IMR-90 (cell line): ENCODE data around the gene CPSF4L. TPM values are rescaled to one million over a fixed set of nuclear protein-coding genes. Genes with fewer than 3 reads are reported as not detected.

Source experiments
- ATAC-seq: fragments of 200-7000 bp; cut with Tn5 transposase; 2 replicates; pipeline ENCODE4 v1.9.1; 2020; ENCODE audit warnings: low read depth, mild to moderate bottlenecking, moderate library complexity
- BruUV-seq: library from RNA; stranded (reverse); fragments of 400-500 nt; replicated peaks from 2 replicates; lab custom pipeline; 2021; lab: Mats Ljungman, UMichigan
- CTCF ChIA-PET: fragments of 300-600 bp; formaldehyde crosslinking; extraction: SDS; loops from one replicate; lab custom pipeline; 2021; ENCODE audit warnings: antibody characterized with exemption; lab: Yijun Ruan, JAX
- POLR2A ChIA-PET: fragments of 300-600 bp; sonication (Branson Sonifier 250); formaldehyde crosslinking; loops from one replicate; lab custom pipeline; 2022; ENCODE audit warnings: antibody characterized with exemption; ENCODE audit not compliant: unreplicated experiment; lab: Charles Lee
- DNase-seq: peaks from one replicate; pipeline ENCODE4 v3.0.0; 2013
- H2AFZ ChIP-seq: replicated peaks from 2 replicates; pipeline ENCODE3; 2013; ENCODE audit warnings: low read length, mild to moderate bottlenecking; ENCODE audit not compliant: poor library complexity
- H2AK5ac ChIP-seq: 2 replicates; pipeline ENCODE4 v1.6.1; 2013; ENCODE audit warnings: low read depth, low read length, inconsistent platforms
- H2AK9ac ChIP-seq: replicated peaks from 2 replicates; pipeline ENCODE3; 2013; ENCODE audit warnings: mild to moderate bottlenecking, low read depth, low read length, moderate library complexity; ENCODE audit not compliant: poor library complexity
- H2BK120ac ChIP-seq: 2 replicates; pipeline ENCODE4 v1.6.1; 2013; ENCODE audit warnings: low read depth, low read length, inconsistent platforms
- H2BK15ac ChIP-seq: 3 replicates; pipeline ENCODE4 v1.6.1; 2013; ENCODE audit warnings: low read depth, low read length, inconsistent platforms
- H2BK20ac ChIP-seq: 2 replicates; pipeline ENCODE4 v1.6.1; 2013; ENCODE audit warnings: low read depth, mild to moderate bottlenecking, inconsistent platforms, low read length, moderate library complexity
- H2BK5ac ChIP-seq: 2 replicates; pipeline ENCODE4 v1.6.1; 2013; ENCODE audit warnings: mild to moderate bottlenecking, low read depth, low read length, inconsistent platforms; ENCODE audit not compliant: poor library complexity, severe bottlenecking
- H3K14ac ChIP-seq: replicated peaks from 2 replicates; pipeline ENCODE4 v1.6.1; 2013; ENCODE audit warnings: low read depth, low read length, inconsistent platforms
- H3K18ac ChIP-seq: 2 replicates; pipeline ENCODE4 v1.6.1; 2013; ENCODE audit warnings: low read depth, low read length, control low read depth
- H3K23ac ChIP-seq: 2 replicates; pipeline ENCODE4 v1.6.1; 2013; ENCODE audit warnings: low read depth, low read length, inconsistent platforms
- H3K27ac ChIP-seq: 2 replicates; pipeline ENCODE4 v1.5.1; 2013; ENCODE audit warnings: mild to moderate bottlenecking, control low read depth, low read length; ENCODE audit not compliant: insufficient read depth
- H3K27me3 ChIP-seq: 2 replicates; pipeline ENCODE4 v1.6.1; 2013; ENCODE audit warnings: low read length; ENCODE audit not compliant: control insufficient read depth, insufficient read depth
- H3K36me3 ChIP-seq: 2 replicates; pipeline ENCODE4 v1.6.1; 2013; ENCODE audit warnings: low read length, mixed read lengths; ENCODE audit not compliant: control insufficient read depth, insufficient read depth
- H3K4ac ChIP-seq: 2 replicates; pipeline ENCODE4 v1.6.1; 2013; ENCODE audit warnings: low read depth, low read length, inconsistent platforms
- H3K4me1 ChIP-seq: 2 replicates; pipeline ENCODE4 v1.6.1; 2013; ENCODE audit warnings: low read length, mixed read lengths; ENCODE audit not compliant: control insufficient read depth, insufficient read depth
- H3K4me2 ChIP-seq: 2 replicates; pipeline ENCODE4 v1.6.1; 2013; ENCODE audit warnings: low read depth, mild to moderate bottlenecking, control low read depth, low read length, moderate library complexity
- H3K4me3 ChIP-seq: 2 replicates; pipeline ENCODE4 v1.5.1; 2013; ENCODE audit warnings: low read depth, mild to moderate bottlenecking, control low read depth, low read length, moderate library complexity; ENCODE audit not compliant: insufficient read depth
- H3K56ac ChIP-seq: 2 replicates; pipeline ENCODE4 v1.6.1; 2013; ENCODE audit warnings: low read length, inconsistent platforms; ENCODE audit not compliant: insufficient read depth; ENCODE audit errors: extremely low read depth
- H3K79me1 ChIP-seq, 2 experiments: 2 replicates each; pipeline ENCODE4 v1.6.1; 2013; ENCODE audit warnings: low read length in 2 of 2, inconsistent platforms in 1 of 2, low read depth in 1 of 2
- H3K9ac ChIP-seq: 2 replicates; pipeline ENCODE4 v1.6.1; 2013; ENCODE audit warnings: low read depth, low read length, control low read depth
- H3K9me1 ChIP-seq: 2 replicates; pipeline ENCODE4 v1.6.1; 2013; ENCODE audit warnings: low read length, inconsistent platforms; ENCODE audit not compliant: insufficient read depth
- H3K9me3 ChIP-seq: 2 replicates; pipeline ENCODE4 v1.6.1; 2013; ENCODE audit warnings: low read length; ENCODE audit not compliant: control insufficient read depth, insufficient read depth
- H4K20me1 ChIP-seq: 2 replicates; pipeline ENCODE4 v1.6.1; 2013; ENCODE audit warnings: low read length, inconsistent platforms; ENCODE audit not compliant: insufficient read depth
- H4K5ac ChIP-seq: 2 replicates; pipeline ENCODE4 v1.6.1; 2013; ENCODE audit warnings: mild to moderate bottlenecking, low read depth, low read length, control low read depth
- H4K8ac ChIP-seq, 2 experiments: 2 replicates each; pipeline ENCODE4 v1.6.1; 2013; ENCODE audit warnings: low read depth in 2 of 2, low read length in 2 of 2, control low read depth in 1 of 2, inconsistent platforms in 1 of 2
- H4K91ac ChIP-seq: 2 replicates; pipeline ENCODE4 v1.6.1; 2013; ENCODE audit warnings: low read depth, low read length, inconsistent platforms; ENCODE audit not compliant: insufficient read depth
- BHLHE40 ChIP-seq: fragments of 150-350 bp; IDR thresholded peaks from 2 replicates; pipeline ENCODE4 v1.6.1; 2016; ENCODE audit warnings: mild to moderate bottlenecking, low read depth, low read length
- CEBPB ChIP-seq: IDR thresholded peaks from 2 replicates; pipeline ENCODE4 v1.6.1; 2012; ENCODE audit warnings: low read depth, low read length, improper control_type of control experiment
- CHD1 ChIP-seq: IDR thresholded peaks from 2 replicates; pipeline ENCODE4 v1.6.1; 2012; ENCODE audit warnings: low read depth, low read length, improper control_type of control experiment
- FOS ChIP-seq: fragments of 150-350 bp; IDR thresholded peaks from 2 replicates; pipeline ENCODE4 v1.6.1; 2016; ENCODE audit warnings: low read depth, low read length
- MAFK ChIP-seq: IDR thresholded peaks from 2 replicates; pipeline ENCODE4 v1.6.1; 2012; ENCODE audit warnings: low read depth, low read length, improper control_type of control experiment
- MAZ ChIP-seq: IDR thresholded peaks from 2 replicates; pipeline ENCODE4 v1.6.1; 2012; ENCODE audit warnings: low read depth, mild to moderate bottlenecking, low read length, improper control_type of control experiment, moderate library complexity, borderline replicate concordance
- POLR2A ChIP-seq: IDR thresholded peaks from 2 replicates; pipeline ENCODE4 v1.6.1; 2012; ENCODE audit warnings: mild to moderate bottlenecking, low read depth, low read length
- RCOR1 ChIP-seq: IDR thresholded peaks from 2 replicates; pipeline ENCODE4 v1.6.1; 2012; ENCODE audit warnings: mild to moderate bottlenecking, low read length, improper control_type of control experiment; ENCODE audit not compliant: insufficient replicate concordance
- RFX5 ChIP-seq: IDR thresholded peaks from 2 replicates; pipeline ENCODE4 v1.8.0; 2012; ENCODE audit warnings: low read depth, mild to moderate bottlenecking, low read length, moderate library complexity
- SMC3 ChIP-seq: fragments of 150-350 bp; IDR thresholded peaks from 2 replicates; pipeline ENCODE4 v1.6.1; 2016; ENCODE audit warnings: low read depth, mild to moderate bottlenecking, antibody characterized with exemption, low read length, moderate library complexity
- USF2 ChIP-seq: fragments of 150-350 bp; IDR thresholded peaks from 2 replicates; pipeline ENCODE4 v1.6.1; 2017; ENCODE audit warnings: mild to moderate bottlenecking, antibody characterized with exemption, low read length, low read depth
- WGBS, 2 experiments: methylation state at CpG; one replicate each; pipeline versions ENCODE4 v1.1.5 to v1.1.7; 2013; ENCODE audit warnings: missing lambda C conversion rate in 2 of 2; ENCODE audit not compliant: insufficient read length in 1 of 2; ENCODE audit errors: extremely low coverage in 2 of 2; 5-methylcytosine and 5-hydroxymethylcytosine counted together
- dilution Hi-C: fragments of 300-500 bp; cut with HindIII; formaldehyde crosslinking; loops from one replicate; pipeline ENCODE4 v1.14.3; 2018; ENCODE audit warnings: low sequenced_read_pairs; ENCODE audit not compliant: unreplicated experiment
- in situ Hi-C: fragments of 300-500 bp; cut with MboI; formaldehyde crosslinking; loops from 3 replicates; pipeline ENCODE4 v1.14.3; 2019; ENCODE audit warnings: low sequenced_read_pairs, inconsistent platforms, mixed read lengths
- intact Hi-C: fragments of 100-400 bp; cut with micrococcal nuclease; formaldehyde crosslinking; loops from 2 replicates; pipeline ENCODE4 v1.10.0; 2022
- polyA plus RNA-seq, 3 experiments: library from polyadenylated mRNA; depleted of rRNA; stranded (reverse); fragments of >200 nt; gene quantifications; 2 replicates each; pipeline ENCODE4 v1.2.3, GENCODE V29; 2012; ENCODE audit warnings: low replicate concordance in 1 of 3
- total RNA-seq: library from RNA; depleted of rRNA; stranded (reverse); fragments of >200 nt; gene quantifications from 2 replicates; pipeline ENCODE4 v1.2.3, GENCODE V29; 2012

Gene CPSF4L
- total and polyA plus RNA-seq, 2 of the 4 experiments (the other 2 are of a cell fraction) = not detected

GRCh38 chr17:73283841-73284282, 22.2 kb upstream of the CPSF4L start:
- no peak for TF ChIP-seq POLR2A
- no peak for TF ChIP-seq BHLHE40
- no peak for TF ChIP-seq MAFK
- no peak for TF ChIP-seq USF2
- no peak for TF ChIP-seq RCOR1
- TF ChIP-seq CEBPB = no peak
- TF ChIP-seq RFX5 = no peak
- no peak for TF ChIP-seq MAZ
- no peak for TF ChIP-seq FOS
- TF ChIP-seq CHD1 = no peak
- no peak for TF ChIP-seq SMC3
- ChIA-PET POLR2A (no interaction called here), CTCF (no interaction called here)
- no peak overlapping the region for H2AFZ ChIP-seq
- DNase-seq (no peak), ATAC-seq (no peak)
- dilution Hi-C loops = no loop called here
- no peak overlapping the region for H2BK15ac ChIP-seq
- no peak overlapping the region for H3K14ac ChIP-seq
- no peak overlapping the region for H3K27ac ChIP-seq
- no peak overlapping the region for H3K4me3 ChIP-seq
- H2BK20ac ChIP-seq = no peak overlapping the region
- H3K4ac ChIP-seq = no peak overlapping the region
- H4K8ac ChIP-seq = no peak overlapping the region
- H2BK120ac ChIP-seq = no peak overlapping the region
- intact Hi-C loops = no loop called here
- H2AK5ac ChIP-seq = no peak overlapping the region
- H4K5ac ChIP-seq = no peak overlapping the region
- no CpG with 5 or more reads among the region's 10 CpGs for WGBS, 2 experiments
- H4K91ac ChIP-seq = no peak overlapping the region
- H3K79me1 ChIP-seq = peaks cover 25 to 74% of the 10 kb centered on the region in 2 experiments
- H3K27me3 ChIP-seq = no peaks in the 10 kb centered on the region
- H3K9me1 ChIP-seq = peaks cover 10% of the 10 kb centered on the region
- peaks cover 39% of the 10 kb centered on the region for H3K36me3 ChIP-seq
- no peak overlapping the region for H3K56ac ChIP-seq
- in situ Hi-C loops = no loop called here
- H2BK5ac ChIP-seq = no peak overlapping the region
- no peak overlapping the region for H3K23ac ChIP-seq
- no peak overlapping the region for H2AK9ac ChIP-seq
- H3K18ac ChIP-seq = no peak overlapping the region
- H4K20me1 ChIP-seq = peaks cover 49% of the 10 kb centered on the region
- TSS peak; percentile 58 for BruUV-seq
- no peak overlapping the region for H3K9ac ChIP-seq
- no peaks in the 10 kb centered on the region for H3K9me3 ChIP-seq
- H3K4me2 ChIP-seq = no peak overlapping the region
- peaks cover 14% of the 10 kb centered on the region; the same call in 1 of the 2 replicates for H3K4me1 ChIP-seq
